GM21786 (cell line): ENCODE measurements around the gene FSTL4.

Source experiments
- ATAC-seq: cut with Tn5 transposase; IDR thresholded peaks from one replicate; pipeline ENCODE4 v1.9.1; 2021; ENCODE audit not compliant: unreplicated experiment

Gene FSTL4

GRCh38 chr5:133432956-133433532, 179.3 kb downstream of the FSTL4 start:
- no peak for ATAC-seq

DNA sequence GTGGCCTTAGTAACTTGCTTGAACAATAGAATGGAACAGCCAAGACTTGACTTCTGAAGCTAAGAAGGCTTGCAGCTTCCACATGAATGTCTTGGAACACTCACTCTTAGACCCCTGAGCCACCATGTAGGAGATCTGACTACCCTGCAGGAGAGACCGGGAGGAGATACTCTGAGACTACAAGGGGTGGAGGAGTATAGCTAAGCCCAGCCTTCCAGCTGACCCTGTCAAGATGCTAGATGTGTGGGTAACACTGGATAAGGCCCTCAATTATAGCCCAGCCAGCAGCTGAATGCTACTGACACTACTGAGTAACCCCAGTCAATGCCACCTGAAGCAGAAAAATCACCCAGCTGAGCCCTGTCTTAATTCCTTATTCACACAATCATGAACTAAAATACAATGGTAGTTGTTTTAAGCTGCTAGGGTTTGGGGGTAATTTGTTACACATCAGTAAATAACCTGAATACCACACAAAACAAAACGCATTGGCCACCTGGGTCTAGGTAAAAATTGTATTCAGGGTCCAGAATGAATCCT, 180.9 kb downstream of the FSTL4 start:
- ATAC-seq = no peak

DNA sequence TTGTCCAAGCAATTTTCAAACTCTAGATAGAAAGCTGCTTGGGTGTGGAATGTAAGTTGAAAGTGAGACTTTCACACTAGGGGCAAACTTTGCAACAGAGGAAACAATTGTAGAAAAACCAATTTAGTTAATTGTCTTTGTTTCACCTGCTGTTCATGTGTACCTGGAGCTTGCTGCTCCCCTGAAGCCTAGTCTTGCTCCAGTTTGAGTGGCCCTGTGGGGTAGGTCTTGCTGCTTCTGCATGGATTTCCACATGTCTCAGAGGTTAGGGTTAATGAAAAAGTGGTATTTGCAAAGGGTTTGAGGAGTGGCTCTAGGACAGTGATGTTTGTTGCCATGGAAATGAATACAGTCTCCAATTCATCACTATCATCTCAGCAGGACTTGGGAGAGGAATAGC, 182.2 kb downstream of the FSTL4 start:
- ATAC-seq = no peak

DNA sequence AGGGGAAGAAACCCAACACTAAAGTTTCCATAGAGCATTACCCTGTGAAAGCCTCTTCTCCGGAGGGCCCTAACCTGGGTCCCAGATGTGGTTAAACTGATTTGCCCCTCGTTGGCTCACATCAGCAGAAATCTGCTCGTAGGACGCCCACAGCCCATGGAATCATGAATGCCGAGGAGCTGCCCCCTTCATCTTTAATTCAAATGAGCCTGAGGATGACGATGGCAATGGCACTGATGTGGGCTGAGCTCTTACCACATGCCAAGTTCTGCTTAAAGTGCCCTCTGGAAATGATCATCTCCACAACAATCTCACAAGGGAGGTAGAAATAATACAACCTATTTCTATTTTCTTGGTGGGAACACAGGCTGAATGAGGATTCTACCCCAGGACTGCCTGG, 183.3 kb downstream of the FSTL4 start:
- no peak for ATAC-seq

DNA sequence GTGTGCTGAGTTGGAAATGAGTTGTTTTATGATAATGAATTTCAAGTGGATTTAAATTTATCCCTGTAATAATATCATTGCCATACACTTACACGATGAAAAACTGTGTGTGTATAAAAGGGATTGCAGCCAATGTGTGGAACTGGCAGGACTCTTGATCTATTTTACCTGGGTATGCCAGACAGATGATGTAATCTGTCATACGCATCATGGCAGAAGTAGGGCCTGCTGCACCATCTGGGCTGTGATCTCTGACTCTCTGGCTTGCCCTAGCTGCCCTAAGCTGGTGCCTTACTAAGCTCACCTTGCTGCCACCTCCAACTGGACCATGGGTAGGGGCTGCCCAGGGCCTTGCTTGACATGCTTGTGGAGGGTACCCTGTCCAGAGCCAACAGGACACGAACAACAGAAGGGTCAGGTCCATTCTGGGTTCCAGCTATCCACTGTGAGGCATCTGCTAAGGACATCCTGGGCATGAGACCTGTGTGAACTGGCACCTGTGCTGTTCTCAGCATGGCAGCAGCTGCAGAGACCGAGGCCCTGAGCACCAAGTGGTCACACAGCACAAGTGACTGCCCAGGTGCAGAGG, 184.2 kb downstream of the FSTL4 start:
- ATAC-seq = no peak

DNA sequence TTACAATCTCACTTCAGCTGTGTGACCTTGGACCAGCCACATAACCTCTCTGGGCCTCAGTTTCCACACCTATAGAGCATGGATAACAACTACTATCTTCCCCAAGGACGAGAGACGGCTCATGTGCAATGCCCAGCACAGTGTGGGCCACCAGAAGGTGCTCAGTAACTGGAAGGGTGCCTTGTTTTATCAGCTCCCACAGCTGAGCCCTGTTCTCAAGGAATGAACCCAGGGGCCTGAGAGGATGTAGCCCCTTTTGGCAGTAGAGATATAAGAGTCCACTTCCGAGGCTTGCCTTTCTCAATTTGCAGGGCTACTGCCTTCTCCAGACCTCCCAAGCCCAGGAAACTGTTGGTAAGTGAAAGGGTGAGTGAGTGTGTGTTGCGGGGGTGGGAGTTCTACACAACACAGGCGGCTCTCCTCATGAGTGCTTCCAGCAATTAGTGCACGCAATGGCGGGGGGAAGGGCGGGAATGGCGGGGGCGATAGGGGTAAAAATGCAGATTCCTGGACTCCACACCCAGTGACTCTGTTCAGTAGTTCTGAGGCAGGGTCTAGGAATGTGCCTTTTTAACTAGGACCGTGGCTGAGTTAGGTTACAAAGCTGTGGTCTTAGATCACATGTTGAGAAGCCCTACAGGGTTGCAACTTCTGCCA, 185.1 kb downstream of the FSTL4 start:
- ATAC-seq = no peak

DNA sequence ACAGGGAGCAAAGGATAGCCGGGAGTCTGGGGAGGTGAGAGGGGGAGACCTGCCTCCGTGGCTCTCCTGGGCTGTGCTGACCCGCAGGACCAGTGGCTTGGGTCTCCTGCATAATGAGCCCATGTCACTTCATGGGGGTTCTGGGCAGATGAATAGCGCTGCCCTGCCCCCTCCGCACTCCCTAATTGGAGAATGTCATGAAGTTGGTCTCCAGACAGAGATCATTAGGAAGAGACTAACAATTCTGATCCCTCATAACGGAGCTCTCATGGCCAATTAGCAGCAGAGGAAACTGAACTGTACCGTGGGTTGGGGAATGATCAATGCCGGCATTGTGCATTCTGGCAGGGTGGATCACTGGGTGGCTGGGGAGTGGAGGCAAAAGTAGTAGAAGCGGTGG, 186.1 kb downstream of the FSTL4 start:
- no peak for ATAC-seq

GRCh38 chr5:133425764-133426163, 186.6 kb downstream of the FSTL4 start:
- no peak for ATAC-seq

- ATAC-seq = no peak
These were observed 187.1 kb downstream of the FSTL4 start for GRCh38 chr5:133425222-133425621.

- ATAC-seq = peak; percentile 63
These were observed 188.6 kb downstream of the FSTL4 start for GRCh38 chr5:133423618-133424282.

GRCh38 chr5:133423011-133423617, 189.2 kb downstream of the FSTL4 start:
- no peak for ATAC-seq

- no peak for ATAC-seq
These were observed 190.5 kb downstream of the FSTL4 start for GRCh38 chr5:133421806-133422205.

GRCh38 chr5:133421394-133421793, 190.9 kb downstream of the FSTL4 start:
- no peak for ATAC-seq

- ATAC-seq = no peak
These were observed 191.7 kb downstream of the FSTL4 start for GRCh38 chr5:133420440-133421301.

- no peak for ATAC-seq
These were observed 196.4 kb downstream of the FSTL4 start for GRCh38 chr5:133415906-133416305.

DNA sequence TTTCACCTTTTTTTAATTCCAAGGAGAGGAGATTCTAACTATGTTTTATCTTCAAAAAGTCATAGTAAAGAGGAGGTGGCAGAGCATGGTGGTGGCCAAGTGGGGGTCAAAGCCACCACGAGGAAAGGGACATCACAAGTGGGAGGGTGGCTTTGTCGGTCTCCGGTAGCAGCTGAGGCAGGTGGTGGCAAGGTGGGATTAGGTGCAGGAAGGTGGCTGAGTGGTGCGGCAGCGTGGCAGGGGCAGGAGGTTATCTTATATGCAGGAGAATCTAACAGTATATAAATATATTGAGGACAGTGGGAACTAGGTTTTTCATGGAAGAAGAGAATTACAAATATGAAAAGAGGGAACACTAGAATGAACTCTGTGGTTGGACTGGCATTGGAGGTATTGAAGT, 196.8 kb downstream of the FSTL4 start:
- no peak for ATAC-seq

DNA sequence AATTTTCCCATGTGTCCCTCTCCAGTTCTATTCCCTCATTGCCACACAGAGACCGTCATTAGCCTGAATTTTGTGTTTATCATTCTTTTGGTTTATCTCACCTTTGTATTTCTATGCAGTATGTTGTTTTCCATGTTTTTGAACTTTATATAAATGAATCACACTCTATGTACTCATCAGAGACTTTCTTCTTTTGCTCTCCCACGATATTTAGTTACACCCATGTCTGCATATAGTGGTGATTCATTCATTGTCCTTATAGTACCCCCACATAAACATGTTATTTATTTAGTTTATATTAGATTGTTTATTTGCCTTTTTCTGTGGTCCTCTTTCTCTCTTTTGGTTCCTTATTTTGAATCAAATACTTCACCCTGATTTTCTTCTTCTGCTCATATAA, 199.7 kb downstream of the FSTL4 start:
- no peak for ATAC-seq

DNA sequence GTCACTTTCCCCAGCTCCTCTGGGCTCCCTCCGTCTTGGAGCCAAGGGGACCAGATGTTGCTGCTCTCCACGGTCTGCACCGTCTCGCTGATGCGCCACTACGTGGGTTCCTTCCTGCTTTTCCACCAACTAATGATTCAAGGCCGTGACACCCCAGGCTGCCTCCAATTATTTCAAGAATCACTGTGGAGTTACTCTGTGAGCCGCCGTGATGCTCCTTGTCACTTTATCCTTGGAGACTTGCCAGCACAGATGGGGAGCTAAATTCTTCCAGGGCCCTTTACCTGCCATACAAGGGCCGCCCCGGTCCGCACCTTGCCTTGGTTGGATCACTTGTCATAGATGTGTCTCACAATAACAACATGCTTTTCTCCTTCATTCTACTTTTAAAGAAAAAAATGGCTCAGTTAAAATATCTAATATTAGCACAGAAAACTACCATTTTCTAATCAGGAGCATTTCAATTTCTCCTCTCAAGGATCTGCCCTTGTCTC, 202.0 kb downstream of the FSTL4 start:
- no peak for ATAC-seq

- no peak for ATAC-seq
These were observed 203.1 kb downstream of the FSTL4 start for GRCh38 chr5:133409210-133409674.

DNA sequence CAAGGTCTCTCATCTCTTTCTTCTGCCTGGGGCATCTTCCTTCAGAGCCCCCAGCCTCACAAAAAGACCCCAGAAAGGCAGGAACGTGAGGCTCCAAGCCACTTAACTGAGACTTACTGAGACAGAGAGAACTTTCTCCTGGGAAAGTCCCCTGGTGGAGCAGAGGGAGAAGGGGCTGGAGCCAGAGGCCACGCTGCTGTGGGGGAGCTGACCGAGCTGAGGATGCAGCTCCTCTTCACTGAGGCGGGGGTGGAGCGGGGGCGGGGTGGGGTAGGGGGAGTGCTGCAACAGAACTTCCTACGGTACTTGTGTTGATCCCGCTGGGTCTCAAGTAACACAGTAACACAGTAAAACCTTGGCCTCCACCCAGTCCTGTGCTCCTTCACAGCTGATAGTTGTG, 204.0 kb downstream of the FSTL4 start:
- no peak for ATAC-seq
